Astrocyte of the spinal cord (primary cell): ENCODE results near the gene PLA2G4D.

Source experiments
- DNase-seq: peaks from one replicate; pipeline ENCODE4 v3.0.0; 2011; ENCODE audit warnings: low read depth, low spot score
- H3K4me3 ChIP-seq: 2 replicates; pipeline ENCODE4 v1.5.1; 2011; ENCODE audit warnings: low read depth, mild to moderate bottlenecking, low read length, moderate library complexity
- in situ Hi-C: cut with HindIII; loops from 2 replicates; pipeline ENCODE4 v1.10.0; 2017; ENCODE audit warnings: low sequenced_read_pairs
- TF ChIP-seq, protein P1 (sequence below): IDR thresholded peaks from 2 replicates; pipeline ENCODE4 v1.5.1; 2012; ENCODE audit warnings: low read depth, mild to moderate bottlenecking, low read length, inconsistent platforms

PLA2G4D gene

DNA sequence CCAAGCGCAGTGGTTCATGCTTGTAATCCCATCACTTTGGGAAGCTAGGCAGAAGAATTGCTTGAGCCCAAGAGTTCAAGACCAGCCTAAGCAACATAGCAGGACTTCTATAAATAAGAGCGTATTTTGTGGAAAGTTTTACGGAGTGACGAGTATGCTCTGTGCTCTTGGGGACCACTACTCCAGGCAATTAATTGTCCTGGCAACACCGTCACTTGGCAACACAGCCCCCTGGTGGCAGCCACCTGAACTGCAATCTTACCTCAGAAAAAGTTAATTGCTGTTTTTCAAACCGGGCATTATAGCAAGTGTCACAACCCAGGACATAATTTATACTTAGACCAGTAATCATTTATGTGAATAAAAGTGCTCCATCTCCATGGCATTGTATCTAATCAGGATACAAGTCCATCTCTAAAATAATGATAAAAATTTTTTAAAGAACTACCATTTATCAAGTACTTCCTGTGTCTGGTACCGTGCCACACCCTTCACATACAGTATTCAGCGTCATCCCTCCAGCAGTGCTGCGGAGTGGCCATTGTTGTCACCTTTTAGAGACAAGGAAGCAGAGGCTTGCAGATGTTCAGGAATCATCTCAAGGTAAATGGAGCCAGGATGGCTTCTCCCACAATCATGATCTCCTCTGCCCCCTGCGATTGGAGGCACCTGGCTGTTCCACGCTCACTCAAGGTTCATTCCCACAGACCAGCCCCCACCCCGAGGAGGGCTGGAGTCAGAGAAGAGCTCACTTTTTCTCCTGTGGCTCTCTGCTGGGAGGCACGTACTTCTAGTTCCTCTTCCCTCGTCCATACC lies 34.5 kb downstream of the PLA2G4D start:
- TF ChIP-seq, protein P1, sequence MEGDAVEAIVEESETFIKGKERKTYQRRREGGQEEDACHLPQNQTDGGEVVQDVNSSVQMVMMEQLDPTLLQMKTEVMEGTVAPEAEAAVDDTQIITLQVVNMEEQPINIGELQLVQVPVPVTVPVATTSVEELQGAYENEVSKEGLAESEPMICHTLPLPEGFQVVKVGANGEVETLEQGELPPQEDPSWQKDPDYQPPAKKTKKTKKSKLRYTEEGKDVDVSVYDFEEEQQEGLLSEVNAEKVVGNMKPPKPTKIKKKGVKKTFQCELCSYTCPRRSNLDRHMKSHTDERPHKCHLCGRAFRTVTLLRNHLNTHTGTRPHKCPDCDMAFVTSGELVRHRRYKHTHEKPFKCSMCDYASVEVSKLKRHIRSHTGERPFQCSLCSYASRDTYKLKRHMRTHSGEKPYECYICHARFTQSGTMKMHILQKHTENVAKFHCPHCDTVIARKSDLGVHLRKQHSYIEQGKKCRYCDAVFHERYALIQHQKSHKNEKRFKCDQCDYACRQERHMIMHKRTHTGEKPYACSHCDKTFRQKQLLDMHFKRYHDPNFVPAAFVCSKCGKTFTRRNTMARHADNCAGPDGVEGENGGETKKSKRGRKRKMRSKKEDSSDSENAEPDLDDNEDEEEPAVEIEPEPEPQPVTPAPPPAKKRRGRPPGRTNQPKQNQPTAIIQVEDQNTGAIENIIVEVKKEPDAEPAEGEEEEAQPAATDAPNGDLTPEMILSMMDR = peak; percentile 92
- peak; percentile 22 for DNase-seq
- in situ Hi-C loops = no loop called here
- no peak overlapping the region for H3K4me3 ChIP-seq

DNA sequence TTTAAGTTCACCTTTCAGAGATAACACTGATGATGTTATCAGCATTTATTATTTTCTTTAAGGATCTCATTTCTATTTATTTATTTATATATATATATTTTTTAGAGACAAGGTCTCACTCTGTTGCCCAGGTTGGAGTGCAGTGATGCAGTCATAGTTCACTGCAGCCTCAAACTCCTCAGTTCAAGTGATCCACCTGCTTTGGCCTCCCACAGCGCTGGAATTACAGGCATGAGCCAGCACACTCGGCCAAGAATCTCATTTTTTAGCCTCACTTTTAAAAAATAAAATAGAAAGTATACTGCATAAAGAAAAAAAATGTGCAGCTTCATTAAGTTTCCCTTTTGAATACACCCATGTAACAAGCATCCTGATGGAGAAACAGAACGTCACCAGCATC lies 35.6 kb downstream of the PLA2G4D start:
- TF ChIP-seq, protein P1 = no peak
- no peak for DNase-seq
- no peak overlapping the region for H3K4me3 ChIP-seq
- in situ Hi-C loops = no loop called here

DNA sequence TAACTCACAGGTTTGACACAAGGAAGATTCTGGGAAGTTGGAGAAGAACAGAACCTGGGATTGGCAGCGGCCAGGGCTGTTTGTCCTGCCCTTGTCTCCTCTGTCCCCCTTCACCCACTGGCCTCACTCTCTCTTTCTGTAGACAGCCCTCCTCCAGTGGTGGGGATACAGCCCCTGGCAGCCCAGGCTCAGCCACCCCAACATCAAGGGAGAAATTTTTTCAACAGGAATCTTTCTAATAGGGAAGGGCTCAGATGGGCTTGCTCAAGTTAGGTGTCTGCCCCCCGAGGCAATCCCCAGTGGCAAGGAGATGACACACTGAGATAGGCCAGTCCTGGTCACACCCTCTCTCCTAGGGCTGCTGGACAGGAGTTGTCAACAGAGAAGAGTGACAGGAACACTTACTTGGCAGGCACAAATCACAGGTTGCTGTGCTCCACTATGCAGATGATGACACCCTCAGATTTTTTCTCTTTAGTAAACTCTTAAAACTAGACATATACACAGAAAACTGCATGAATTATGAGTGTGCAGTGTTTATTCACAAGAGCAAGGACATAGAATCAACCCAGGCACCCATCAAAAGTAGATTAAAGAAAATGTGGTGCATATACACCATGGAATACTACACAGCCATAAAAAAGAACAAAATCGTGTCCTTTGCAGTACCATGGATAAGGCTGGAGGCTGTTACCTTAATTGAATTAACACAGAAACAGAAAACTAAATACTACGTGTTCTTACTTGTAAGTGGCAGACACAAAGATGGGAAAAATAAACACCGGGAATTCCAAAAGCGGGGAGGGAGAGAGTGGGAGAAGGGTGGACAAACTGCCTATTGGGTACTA lies 36.3 kb downstream of the PLA2G4D start:
- TF ChIP-seq, protein P1 = no peak
- no peak overlapping the region for H3K4me3 ChIP-seq
- in situ Hi-C loops = no loop called here
- DNase-seq = no peak

DNA sequence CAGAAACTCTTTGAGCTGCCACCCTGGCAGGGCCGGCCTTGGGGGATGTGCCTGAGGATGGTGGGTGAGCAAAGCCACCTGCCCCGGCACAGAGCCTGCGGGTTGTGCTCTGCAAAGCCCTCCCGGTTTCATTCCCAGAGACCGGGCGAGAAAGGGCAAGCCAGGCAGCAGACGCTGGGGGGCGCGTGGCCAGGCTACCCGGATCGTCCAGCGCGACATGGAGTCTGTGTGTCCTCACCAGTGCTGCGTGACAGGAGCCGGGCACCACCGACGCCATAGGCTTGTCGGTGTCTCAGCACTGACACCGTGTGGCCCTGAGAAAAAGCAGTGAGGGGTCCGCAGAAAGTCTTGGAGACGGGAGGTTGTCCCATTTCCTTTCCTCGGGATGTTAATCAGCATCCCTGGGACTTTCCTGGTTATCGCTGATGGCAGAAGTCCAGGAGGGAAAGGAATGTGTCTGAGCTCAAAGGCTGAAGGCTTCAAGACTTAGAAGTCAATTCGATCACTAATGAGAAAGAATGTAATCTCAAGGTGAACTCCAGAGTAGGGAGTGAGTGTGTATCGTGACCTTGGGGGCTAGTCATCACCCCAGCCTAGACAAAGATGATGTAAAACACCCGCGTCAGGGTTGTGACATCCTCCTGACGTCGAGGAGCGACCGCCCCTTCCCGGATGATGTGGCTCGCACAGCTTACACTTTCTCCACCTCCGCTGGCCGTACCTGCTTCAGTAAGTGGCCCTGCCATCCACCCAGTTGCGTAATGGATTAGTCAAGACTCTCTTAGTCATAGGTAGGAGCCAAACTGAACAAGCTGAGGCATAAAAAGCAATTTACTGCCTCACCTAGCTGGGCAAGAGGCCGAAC lies 37.2 kb downstream of the PLA2G4D start:
- no peak overlapping the region for H3K4me3 ChIP-seq
- peak; percentile 53 for DNase-seq
- TF ChIP-seq, protein P1 = peak; percentile 63

DNA sequence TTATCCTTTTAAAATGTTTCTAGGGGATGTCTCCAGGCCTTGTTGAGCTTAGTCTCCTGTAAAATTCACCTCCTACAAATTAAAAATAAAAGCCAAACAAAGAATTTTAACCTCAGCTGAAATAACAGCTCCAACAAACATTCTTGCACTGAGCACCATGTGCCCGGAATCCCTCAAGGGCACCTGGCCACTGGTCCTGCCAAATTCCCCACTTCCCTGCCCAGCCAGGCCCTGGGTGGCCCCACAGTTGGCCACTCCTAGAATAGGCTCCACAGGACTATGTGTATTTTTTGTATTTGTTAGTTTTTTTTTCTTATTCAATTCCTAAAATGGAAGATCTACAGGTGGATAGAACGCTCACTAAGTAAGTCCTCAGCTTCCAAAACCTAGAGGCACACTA lies 40.4 kb downstream of the PLA2G4D start:
- in situ Hi-C loops = no loop called here
- TF ChIP-seq, protein P1 = no peak
- no peak overlapping the region for H3K4me3 ChIP-seq
- DNase-seq = no peak

More for the DNA sequence above, 37.2 kb downstream of the PLA2G4D start:
- in situ Hi-C loops = no loop called here

DNA sequence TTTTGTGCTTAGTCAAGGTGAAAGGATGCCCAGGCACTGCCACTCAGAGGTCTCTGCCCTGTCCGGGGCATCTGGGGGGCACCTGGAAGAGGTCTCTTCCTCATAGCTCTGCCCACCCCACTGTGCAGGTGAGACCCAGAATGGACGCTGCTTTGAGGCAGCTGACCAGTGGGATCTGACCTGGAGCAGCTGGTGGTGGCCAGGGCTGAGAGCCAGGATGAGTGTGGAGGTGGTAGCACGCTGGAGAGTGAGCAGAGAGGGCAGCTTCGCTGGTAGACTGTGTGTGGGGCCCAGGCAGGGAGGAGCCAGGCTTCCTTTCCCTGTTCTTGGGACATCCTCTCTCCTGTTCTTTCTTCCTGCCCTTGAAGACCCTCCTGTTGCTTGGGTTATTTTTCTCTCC lies 41.4 kb downstream of the PLA2G4D start:
- no peak overlapping the region for H3K4me3 ChIP-seq
- TF ChIP-seq, protein P1 = no peak
- no peak for DNase-seq
- in situ Hi-C loops = no loop called here
